Superior temporal gyrus (tissue), 1 donor: ENCODE measurements around the gene NEK6.
A peak's percentile ranks its signal among the peaks of the same experiment; 100 is the strongest.

Experiments
- DNase-seq: peaks from one replicate; pipeline ENCODE4 v3.0.0-alpha.2; 2016; ENCODE audit errors: extremely low spot score

Gene NEK6

GRCh38 chr9:124373851-124374250, 116.1 kb downstream of the NEK6 start:
- DNase-seq = no peak

GRCh38 chr9:124375726-124376125, 118.0 kb downstream of the NEK6 start:
- DNase-seq = no peak

GRCh38 chr9:124376329-124376728, 118.6 kb downstream of the NEK6 start:
- no peak for DNase-seq

GRCh38 chr9:124377551-124378406, 120.0 kb downstream of the NEK6 start:
- peak; percentile 56 for DNase-seq

GRCh38 chr9:124381170-124381945, 123.6 kb downstream of the NEK6 start:
- peak; percentile 49 for DNase-seq

GRCh38 chr9:124384210-124384609, 126.5 kb downstream of the NEK6 start:
- DNase-seq = no peak

GRCh38 chr9:124384846-124385245, 127.1 kb downstream of the NEK6 start:
- DNase-seq = no peak

- no peak for DNase-seq
These were observed 127.9 kb downstream of the NEK6 start for GRCh38 chr9:124385623-124386022.

GRCh38 chr9:124386201-124386600, 128.5 kb downstream of the NEK6 start:
- no peak for DNase-seq

GRCh38 chr9:124388275-124389048, 130.7 kb downstream of the NEK6 start:
- no peak for DNase-seq

- DNase-seq = no peak
These were observed 131.6 kb downstream of the NEK6 start for GRCh38 chr9:124389146-124389939.

GRCh38 chr9:124390794-124391658, 133.3 kb downstream of the NEK6 start:
- no peak for DNase-seq

- DNase-seq = no peak
These were observed 134.6 kb downstream of the NEK6 start for GRCh38 chr9:124392254-124392870.

- DNase-seq = peak; percentile 95
These were observed 135.2 kb downstream of the NEK6 start for GRCh38 chr9:124392871-124393460.

GRCh38 chr9:124394167-124394566, 136.4 kb downstream of the NEK6 start:
- no peak for DNase-seq

GRCh38 chr9:124394596-124394995, 136.8 kb downstream of the NEK6 start:
- DNase-seq = no peak

- no peak for DNase-seq
These were observed 138.1 kb downstream of the NEK6 start for GRCh38 chr9:124395826-124396225.

- no peak for DNase-seq
These were observed 140.6 kb downstream of the NEK6 start for GRCh38 chr9:124398191-124398935.
